ENCODE measurements around the gene TNFRSF25.
A peak's percentile ranks its signal among the peaks of the same experiment; 100 is the strongest.
"Not testable (repeated sequence)": the region's sequence is repeated elsewhere in the genome, so short reads cannot be mapped to it uniquely, and the experiment has no call there.

Gene TNFRSF25

GRCh38 chr1:6440198-6441126 is 25.5 kb downstream of the TNFRSF25 start:
- no peak for DNase-seq (ENCODE audit: low read depth in 1 of 2, low spot score in 1 of 2)
- TF ChIP-seq GABPA (IDR thresholded peaks at IDR 0.05; ENCODE audit: low read depth), result no peak
- TF ChIP-seq, protein P1, sequence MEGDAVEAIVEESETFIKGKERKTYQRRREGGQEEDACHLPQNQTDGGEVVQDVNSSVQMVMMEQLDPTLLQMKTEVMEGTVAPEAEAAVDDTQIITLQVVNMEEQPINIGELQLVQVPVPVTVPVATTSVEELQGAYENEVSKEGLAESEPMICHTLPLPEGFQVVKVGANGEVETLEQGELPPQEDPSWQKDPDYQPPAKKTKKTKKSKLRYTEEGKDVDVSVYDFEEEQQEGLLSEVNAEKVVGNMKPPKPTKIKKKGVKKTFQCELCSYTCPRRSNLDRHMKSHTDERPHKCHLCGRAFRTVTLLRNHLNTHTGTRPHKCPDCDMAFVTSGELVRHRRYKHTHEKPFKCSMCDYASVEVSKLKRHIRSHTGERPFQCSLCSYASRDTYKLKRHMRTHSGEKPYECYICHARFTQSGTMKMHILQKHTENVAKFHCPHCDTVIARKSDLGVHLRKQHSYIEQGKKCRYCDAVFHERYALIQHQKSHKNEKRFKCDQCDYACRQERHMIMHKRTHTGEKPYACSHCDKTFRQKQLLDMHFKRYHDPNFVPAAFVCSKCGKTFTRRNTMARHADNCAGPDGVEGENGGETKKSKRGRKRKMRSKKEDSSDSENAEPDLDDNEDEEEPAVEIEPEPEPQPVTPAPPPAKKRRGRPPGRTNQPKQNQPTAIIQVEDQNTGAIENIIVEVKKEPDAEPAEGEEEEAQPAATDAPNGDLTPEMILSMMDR (IDR thresholded peaks at IDR 0.05; ENCODE audit: insufficient read depth, low read length), result no peak
- TF ChIP-seq REST (IDR thresholded peaks at IDR 0.05; ENCODE audit: insufficient replicate concordance, low read depth), result no peak
- TF ChIP-seq POLR2AphosphoS5 (IDR thresholded peaks at IDR 0.05; ENCODE audit: low read depth), result no peak
- no peak for TF ChIP-seq SPI1 (IDR thresholded peaks at IDR 0.05; ENCODE audit: borderline replicate concordance, low read depth)
- Histone ChIP-seq H3K27me3 (ENCODE audit: insufficient read depth, poor library complexity, severe bottlenecking) (peaks cover 10% of the 10 kb centered on the region), H3K27ac (replicated peaks) (no peak overlapping the region), H3K4me3 (replicated peaks; ENCODE audit: insufficient read depth, low read length) (no peak overlapping the region)

- peak in 1 of 2 experiments; percentile 54 for DNase-seq (ENCODE audit: low read depth in 1 of 2, low spot score in 1 of 2)
- TF ChIP-seq POLR2AphosphoS5 (IDR thresholded peaks at IDR 0.05; ENCODE audit: low read depth) (no peak), GABPA (IDR thresholded peaks at IDR 0.05; ENCODE audit: low read depth) (no peak), SPI1 (IDR thresholded peaks at IDR 0.05; ENCODE audit: borderline replicate concordance, low read depth) (no peak), REST (IDR thresholded peaks at IDR 0.05; ENCODE audit: insufficient replicate concordance, low read depth) (no peak)
- TF ChIP-seq, protein P1 (IDR thresholded peaks at IDR 0.05; ENCODE audit: insufficient read depth, low read length), result peak; percentile 94
- no peak overlapping the region for H3K27ac ChIP-seq (replicated peaks)
- H3K4me3 ChIP-seq (replicated peaks; ENCODE audit: insufficient read depth, low read length), result no peak overlapping the region
- peaks cover 10% of the 10 kb centered on the region for H3K27me3 ChIP-seq (ENCODE audit: insufficient read depth, poor library complexity, severe bottlenecking)
Measured at GRCh38 chr1:6438047-6438525, 27.9 kb downstream of the TNFRSF25 start.

GRCh38 chr1:6437012-6437700 is 28.8 kb downstream of the TNFRSF25 start:
- H3K4me3 ChIP-seq (replicated peaks; ENCODE audit: insufficient read depth, low read length); DNase-seq (ENCODE audit: low read depth in 1 of 2, low spot score in 1 of 2); H3K27me3 ChIP-seq (ENCODE audit: insufficient read depth, poor library complexity, severe bottlenecking); H3K27ac ChIP-seq (replicated peaks): not testable (repeated sequence)

DNA sequence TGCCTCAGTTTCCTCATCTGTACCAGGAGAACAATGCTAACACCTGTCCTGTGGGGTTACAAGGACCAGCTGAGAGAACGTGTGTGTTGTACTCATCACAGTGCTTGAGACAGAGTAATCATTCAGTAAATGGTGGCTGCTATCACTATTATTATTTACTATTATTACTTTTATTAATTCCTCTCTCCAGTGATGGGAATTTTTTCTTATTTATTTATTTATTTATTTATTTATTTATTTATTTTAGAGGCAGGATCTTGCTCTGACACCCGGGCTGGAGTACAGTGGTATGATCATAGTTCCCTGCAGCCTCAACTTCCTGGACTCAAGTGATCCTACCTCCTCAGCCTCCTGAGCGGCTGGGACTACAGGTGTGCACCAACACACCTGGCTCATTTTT is 29.7 kb downstream of the TNFRSF25 start:
- not testable (repeated sequence) for DNase-seq (ENCODE audit: low read depth in 1 of 2, low spot score in 1 of 2)

More for the DNA sequence above, 29.7 kb downstream of the TNFRSF25 start:
- not testable (repeated sequence) for H3K4me3 ChIP-seq (replicated peaks; ENCODE audit: insufficient read depth, low read length); H3K27ac ChIP-seq (replicated peaks); H3K27me3 ChIP-seq (ENCODE audit: insufficient read depth, poor library complexity, severe bottlenecking)

Data from HL-60 (cell line).